Fibroblast of mammary gland (primary cell): ENCODE measurements around the gene OR6K3.

ENCODE experiments used
- DNase-seq: peaks from one replicate; pipeline ENCODE4 v3.0.0-alpha.2; 2010; ENCODE audit warnings: low read depth
- H3K4me3 ChIP-seq: 2 replicates; pipeline ENCODE4 v1.5.1; 2011; ENCODE audit warnings: low read depth, mild to moderate bottlenecking, low read length, moderate library complexity; ENCODE audit not compliant: control insufficient read depth
- TF ChIP-seq, protein P1 (sequence below): conservative IDR thresholded peaks from 2 replicates; pipeline ENCODE4 v1.5.1; 2011; ENCODE audit warnings: low read depth, low read length, inconsistent platforms; ENCODE audit not compliant: control insufficient read depth, insufficient read depth

The OR6K3 gene

DNA sequence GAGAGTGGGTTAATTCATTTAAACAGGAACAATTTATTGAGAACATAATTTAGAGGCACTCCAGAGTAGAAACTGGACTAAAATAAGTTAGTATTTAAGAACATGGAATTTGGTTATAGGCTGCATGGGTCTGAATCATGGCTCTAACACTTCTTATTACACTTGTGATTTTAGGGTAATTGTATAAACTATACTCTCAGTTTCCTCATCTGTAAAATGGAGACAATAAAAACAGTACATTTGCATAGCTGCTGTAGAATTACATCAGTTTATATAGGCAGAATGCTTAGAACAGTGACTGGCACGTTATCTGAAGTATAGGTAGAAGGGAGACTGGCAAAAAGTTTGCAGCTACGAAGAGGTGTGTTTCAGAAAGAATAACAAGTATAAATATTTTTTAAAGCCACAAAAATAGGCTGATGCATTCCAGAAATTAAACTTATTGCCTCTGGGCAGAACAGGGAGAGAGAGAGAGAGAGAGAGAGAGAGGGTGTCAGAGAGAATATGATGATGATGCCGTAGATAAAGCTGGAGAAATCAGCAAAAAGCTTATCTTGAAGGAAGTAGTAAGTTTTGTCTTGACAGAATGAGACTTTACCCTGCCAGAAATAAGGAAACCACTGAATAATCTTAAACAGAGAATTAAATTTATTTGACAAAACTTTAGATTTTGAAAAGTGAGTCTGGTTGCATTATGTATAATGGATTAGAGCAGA lies 8.1 kb upstream of the OR6K3 start:
- H3K4me3 ChIP-seq, result no peak overlapping the region
- no peak for DNase-seq
- TF ChIP-seq, protein P1, sequence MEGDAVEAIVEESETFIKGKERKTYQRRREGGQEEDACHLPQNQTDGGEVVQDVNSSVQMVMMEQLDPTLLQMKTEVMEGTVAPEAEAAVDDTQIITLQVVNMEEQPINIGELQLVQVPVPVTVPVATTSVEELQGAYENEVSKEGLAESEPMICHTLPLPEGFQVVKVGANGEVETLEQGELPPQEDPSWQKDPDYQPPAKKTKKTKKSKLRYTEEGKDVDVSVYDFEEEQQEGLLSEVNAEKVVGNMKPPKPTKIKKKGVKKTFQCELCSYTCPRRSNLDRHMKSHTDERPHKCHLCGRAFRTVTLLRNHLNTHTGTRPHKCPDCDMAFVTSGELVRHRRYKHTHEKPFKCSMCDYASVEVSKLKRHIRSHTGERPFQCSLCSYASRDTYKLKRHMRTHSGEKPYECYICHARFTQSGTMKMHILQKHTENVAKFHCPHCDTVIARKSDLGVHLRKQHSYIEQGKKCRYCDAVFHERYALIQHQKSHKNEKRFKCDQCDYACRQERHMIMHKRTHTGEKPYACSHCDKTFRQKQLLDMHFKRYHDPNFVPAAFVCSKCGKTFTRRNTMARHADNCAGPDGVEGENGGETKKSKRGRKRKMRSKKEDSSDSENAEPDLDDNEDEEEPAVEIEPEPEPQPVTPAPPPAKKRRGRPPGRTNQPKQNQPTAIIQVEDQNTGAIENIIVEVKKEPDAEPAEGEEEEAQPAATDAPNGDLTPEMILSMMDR, result no peak

DNA sequence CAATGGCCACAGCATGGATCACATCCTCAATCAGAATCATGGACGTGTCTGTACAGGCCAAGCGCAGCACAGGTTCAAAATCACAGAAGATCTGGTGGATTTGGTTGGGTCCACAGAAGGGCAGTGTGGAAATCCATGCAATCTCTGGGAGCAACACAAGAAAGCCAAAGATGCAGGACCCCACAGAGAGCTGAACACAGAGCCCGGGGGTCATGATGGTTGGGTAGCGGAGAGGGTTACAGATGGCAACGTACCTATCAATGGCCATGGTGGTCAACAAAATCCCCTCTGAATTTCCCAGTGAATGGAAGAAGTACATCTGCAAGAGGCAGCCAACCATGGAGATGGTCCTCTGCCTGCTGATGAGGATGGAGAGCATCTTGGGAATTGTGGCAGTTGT lies 3.9 kb upstream of the OR6K3 start:
- no peak for DNase-seq
- no peak overlapping the region for H3K4me3 ChIP-seq
- TF ChIP-seq, protein P1, result no peak

DNA sequence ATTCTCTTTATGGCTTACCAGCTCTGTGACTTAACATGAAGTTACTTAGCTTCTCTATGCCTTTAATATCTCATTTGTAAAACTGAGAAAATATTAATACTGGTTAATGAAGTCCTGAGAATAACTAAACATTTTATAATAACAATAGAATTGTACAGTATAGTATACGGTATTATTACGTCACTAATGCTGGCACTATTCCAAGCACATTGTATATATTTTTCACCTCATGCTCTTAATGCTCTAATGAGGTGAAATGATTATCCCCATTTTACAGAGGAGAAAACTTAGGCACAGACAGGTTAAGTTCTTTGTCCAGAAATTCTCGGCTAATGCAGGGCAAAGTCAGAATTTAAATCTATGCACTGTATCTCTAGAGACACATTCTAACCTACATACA lies 856 bp downstream of the OR6K3 start:
- TF ChIP-seq, protein P1, result no peak
- no peak overlapping the region for H3K4me3 ChIP-seq
- DNase-seq, result no peak

DNA sequence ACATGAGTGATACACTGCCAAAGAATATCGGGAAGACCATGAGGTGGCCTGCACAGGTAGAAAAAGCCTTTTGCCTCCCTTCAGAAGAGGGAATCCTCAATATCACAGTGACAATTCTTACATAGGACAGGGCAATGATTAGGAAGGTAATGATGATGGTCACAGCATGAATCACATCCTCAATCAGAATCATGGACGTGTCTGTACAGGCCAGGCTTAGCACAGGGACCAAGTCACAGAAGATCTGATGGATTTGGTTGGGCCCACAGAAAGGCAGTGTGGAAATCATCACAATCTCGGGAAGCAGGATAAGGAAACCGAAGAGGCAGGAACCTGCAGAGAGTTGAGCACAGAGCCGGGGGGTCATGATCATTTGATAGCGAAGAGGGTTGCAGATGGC lies 3.2 kb downstream of the OR6K3 start:
- TF ChIP-seq, protein P1, result no peak
- H3K4me3 ChIP-seq, result no peak overlapping the region
- no peak for DNase-seq

DNA sequence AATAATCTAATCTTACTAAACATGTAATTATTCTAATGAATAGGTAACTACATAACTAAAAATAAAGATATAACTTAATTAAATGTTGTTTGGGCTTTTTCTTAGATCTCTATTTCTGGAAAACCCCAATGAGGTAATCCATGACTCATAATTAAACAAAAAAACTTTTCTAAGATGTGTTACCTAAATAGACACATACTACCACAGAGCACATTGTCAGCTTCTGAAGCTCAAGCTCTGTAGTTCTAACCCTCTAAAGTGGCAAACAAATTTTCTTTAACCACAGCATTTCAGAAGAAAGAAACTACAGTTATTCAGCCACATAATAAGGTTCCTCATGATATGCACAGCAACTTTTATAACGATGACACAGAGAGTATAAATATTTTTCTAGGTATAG lies 4.2 kb downstream of the OR6K3 start:
- TF ChIP-seq, protein P1, result no peak
- DNase-seq, result no peak
- H3K4me3 ChIP-seq, result no peak overlapping the region

DNA sequence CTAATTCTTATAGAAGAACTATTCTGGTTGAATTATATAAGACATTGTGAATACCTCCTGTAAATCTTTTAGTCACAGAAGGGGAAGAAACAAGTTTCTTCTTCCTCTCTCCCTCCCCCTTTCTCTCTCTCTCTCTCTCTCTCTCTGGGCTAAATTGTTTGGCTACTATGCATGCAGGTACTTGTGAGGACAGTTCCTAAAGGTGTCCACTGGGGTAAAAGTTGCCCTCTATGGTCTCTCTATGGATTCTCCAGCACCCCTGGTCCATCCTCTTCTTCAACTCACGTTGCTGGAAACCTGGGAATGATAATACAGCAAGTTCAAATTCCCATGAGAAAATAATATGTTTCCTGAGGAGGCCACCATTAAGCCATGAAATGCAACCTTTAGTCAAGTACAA lies 5.8 kb downstream of the OR6K3 start:
- TF ChIP-seq, protein P1, result no peak
- H3K4me3 ChIP-seq, result no peak overlapping the region
- DNase-seq, result no peak

DNA sequence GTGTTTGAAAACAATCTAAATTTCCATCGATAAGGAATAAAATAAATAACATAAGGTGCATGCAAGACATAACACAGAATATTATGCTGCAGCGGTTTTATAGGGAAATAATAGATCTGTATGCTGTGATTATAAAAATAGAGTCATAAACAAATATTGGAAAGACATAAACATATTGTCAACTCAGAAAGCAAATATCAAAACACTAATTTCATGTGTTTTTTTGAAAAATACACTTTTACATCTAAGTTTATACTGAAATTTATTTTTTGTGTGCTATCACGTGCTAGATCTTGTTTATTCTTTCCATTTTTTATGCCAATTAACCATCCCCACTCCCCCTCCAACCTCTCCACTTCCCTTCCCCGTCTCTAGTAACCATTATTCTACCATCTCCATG lies 9.4 kb downstream of the OR6K3 start:
- no peak for DNase-seq
- no peak overlapping the region for H3K4me3 ChIP-seq
- TF ChIP-seq, protein P1, result no peak
